Activated naive CD4-positive, alpha-beta T cell treated with anti-CD3 and anti-CD28 coated beads, Interleukin-2, amount 50 U/mL, for 72 hours (primary cell): ENCODE results near the gene HASPIN. TPM values are rescaled to one million over a fixed set of nuclear protein-coding genes. Genes with fewer than 3 reads are reported as not detected.
"Not testable (repeated sequence)": the region's sequence is repeated elsewhere in the genome, so short reads cannot be mapped to it uniquely, and the experiment has no call there.

ENCODE experiments used
- ATAC-seq, 2 donors: fragments of 150-1000 bp; cut with Tn5 transposase; 2 replicates each; pipeline ENCODE4 v1.10.0; 2021; ENCODE audit warnings: mild to moderate bottlenecking in 2 of 2, moderate library complexity in 2 of 2
- DNase-seq, 2 donors: peaks; one replicate each; pipeline ENCODE4 v3.0.0; 2021 to 2022; ENCODE audit warnings: low spot score in 2 of 2
- H3K27ac Mint-ChIP-seq, 2 donors: one replicate each; pipeline ENCODE4 v1.8.0; 2022; ENCODE audit warnings: mild to moderate bottlenecking in 2 of 2, mixed read lengths in 2 of 2
- H3K36me3 Mint-ChIP-seq, 2 donors: one replicate each; pipeline ENCODE4 v1.8.0; 2022; ENCODE audit warnings: mixed read lengths in 2 of 2
- H3K9me3 Mint-ChIP-seq, 2 donors: one replicate each; pipeline ENCODE4 v1.8.0; 2022; ENCODE audit warnings: mixed read lengths in 2 of 2
- total RNA-seq, 2 donors: library from RNA; stranded (reverse); gene quantifications; one replicate each; pipeline ENCODE4 v1.2.3, GENCODE V29; 2022

Gene HASPIN
- total RNA-seq, 2 donors from 2014 or later = 24.0 to 26.6 TPM

DNA sequence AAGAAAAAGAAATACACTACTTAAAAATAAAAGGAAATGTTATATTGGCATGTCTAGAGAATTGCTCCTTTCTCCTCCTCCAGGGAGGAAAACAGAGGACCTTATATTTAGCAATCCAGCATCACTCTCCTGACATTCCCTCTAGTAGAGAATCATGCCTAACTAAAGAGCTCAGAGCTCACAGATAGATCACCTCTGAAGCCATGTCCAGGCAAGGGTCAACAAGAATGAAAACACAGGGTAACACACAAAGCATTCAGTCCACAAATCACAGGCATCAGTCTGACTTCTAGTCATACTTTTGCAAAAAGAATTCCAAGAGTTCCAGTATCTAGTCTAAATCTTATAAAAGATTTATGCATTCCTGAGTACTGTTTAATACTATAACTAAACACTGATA, 4.4 kb upstream of the HASPIN start:
- ATAC-seq (no peak), DNase-seq (no peak)
- Mint-ChIP-seq H3K36me3 (peaks cover 55 to 78% of the 10 kb centered on the region in 2 donors), H3K27ac (peak overlapping the region in 1 of 2 donors; percentile 12), H3K9me3 (no peaks in the 10 kb centered on the region)

GRCh38 chr17:3722716-3723115, 987 bp upstream of the HASPIN start:
- H3K36me3 Mint-ChIP-seq = peaks cover 53 to 87% of the 10 kb centered on the region in 2 donors
- ATAC-seq (no peak), DNase-seq (no peak)
- H3K27ac Mint-ChIP-seq = peak overlapping the region; percentile 91
- H3K9me3 Mint-ChIP-seq = no peaks in the 10 kb centered on the region

- peak; percentile 1 for ATAC-seq
- Mint-ChIP-seq H3K27ac (peak overlapping the region; percentile 91), H3K9me3 (no peaks in the 10 kb centered on the region), H3K36me3 (peaks cover 52 to 86% of the 10 kb centered on the region in 2 donors)
- DNase-seq = no peak
These were observed 531 bp upstream of the HASPIN start for GRCh38 chr17:3723188-3723555.

DNA sequence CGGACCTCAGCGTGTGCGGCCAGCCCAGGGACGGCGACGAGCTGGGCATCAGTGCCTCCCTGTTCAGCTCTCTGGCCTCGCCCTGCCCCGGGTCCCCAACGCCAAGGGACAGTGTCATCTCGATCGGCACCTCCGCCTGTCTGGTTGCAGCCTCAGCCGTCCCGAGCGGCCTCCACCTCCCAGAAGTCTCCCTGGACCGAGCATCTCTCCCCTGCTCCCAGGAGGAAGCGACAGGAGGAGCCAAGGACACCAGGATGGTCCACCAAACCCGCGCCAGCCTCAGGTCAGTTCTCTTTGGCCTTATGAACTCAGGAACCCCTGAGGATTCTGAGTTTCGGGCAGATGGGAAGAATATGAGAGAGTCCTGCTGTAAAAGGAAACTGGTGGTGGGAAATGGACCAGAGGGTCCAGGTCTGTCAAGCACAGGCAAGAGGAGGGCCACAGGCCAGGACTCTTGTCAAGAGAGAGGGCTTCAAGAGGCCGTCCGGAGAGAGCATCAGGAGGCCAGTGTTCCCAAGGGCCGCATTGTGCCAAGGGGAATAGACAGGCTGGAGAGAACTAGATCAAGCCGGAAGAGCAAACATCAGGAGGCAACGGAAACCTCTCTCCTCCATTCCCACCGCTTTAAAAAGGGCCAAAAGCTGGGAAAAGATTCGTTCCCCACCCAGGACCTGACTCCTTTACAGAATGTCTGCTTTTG, 825 bp downstream of the HASPIN start:
- ATAC-seq (peak in 1 of 2 donors; percentile 3), DNase-seq (no peak)

GRCh38 chr17:3727041-3727440, 3.3 kb downstream of the HASPIN start:
- ATAC-seq = no peak
- no peaks in the 10 kb centered on the region for H3K9me3 Mint-ChIP-seq
- DNase-seq = no peak
- H3K36me3 Mint-ChIP-seq = peaks cover 36 to 56% of the 10 kb centered on the region in 2 donors
- peak overlapping the region in 1 of 2 donors; percentile 33 for H3K27ac Mint-ChIP-seq

More for the DNA sequence above, 825 bp downstream of the HASPIN start:
- peak overlapping the region; percentile 91 to 97 for H3K27ac Mint-ChIP-seq
- no peaks in the 10 kb centered on the region for H3K9me3 Mint-ChIP-seq
- H3K36me3 Mint-ChIP-seq = peaks cover 52 to 80% of the 10 kb centered on the region in 2 donors

DNA sequence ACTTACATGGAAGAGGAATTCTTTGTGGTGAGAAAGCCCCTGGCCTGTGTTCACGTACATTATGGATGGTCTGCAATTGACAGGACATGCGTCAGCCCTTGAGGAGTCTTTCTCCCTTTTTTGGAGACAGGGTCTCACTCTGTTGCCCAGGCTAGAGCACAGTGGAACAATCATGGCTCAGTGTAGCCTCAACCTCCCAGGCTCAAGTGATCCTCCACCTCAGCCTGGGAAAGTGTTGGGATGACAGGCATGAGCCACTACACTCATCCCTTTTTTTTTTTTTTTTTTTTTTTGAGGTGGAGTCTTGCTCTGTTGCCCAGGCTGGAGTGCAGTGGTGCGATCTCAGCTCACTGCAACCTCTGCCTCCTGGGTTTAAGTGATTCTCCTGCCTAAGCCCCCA, 4.4 kb downstream of the HASPIN start:
- H3K27ac Mint-ChIP-seq = peak overlapping the region in 1 of 2 donors; percentile 30
- not testable (repeated sequence) for ATAC-seq, H3K9me3 Mint-ChIP-seq, DNase-seq
- H3K36me3 Mint-ChIP-seq = peaks cover 26 to 45% of the 10 kb centered on the region in 2 donors

DNA sequence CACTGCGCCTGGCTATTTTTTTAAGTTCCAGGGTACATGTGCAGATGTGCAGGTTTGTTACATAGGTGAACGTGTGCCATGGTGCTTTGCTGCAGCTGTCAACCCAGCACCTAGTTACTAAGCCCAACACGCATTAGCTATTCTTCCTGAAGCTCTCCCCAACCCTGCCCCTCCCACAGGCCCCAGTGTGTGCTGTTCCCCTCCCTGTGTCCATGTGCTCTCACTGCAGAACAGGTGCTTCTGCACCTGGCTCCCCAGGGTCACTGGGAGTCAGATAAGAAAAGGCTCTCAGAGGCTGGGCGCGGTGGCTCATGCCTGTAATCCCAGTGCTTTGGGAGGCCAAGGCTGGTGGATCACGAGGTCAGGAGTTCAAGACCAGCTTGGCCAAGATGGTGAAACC, 6.2 kb downstream of the HASPIN start:
- DNase-seq = no peak
- no peak for ATAC-seq
- no peak overlapping the region for H3K27ac Mint-ChIP-seq
- H3K9me3 Mint-ChIP-seq = no peaks in the 10 kb centered on the region
- H3K36me3 Mint-ChIP-seq = peaks cover 13 to 35% of the 10 kb centered on the region in 2 donors

GRCh38 chr17:3730881-3731429, 7.3 kb downstream of the HASPIN start:
- H3K36me3 Mint-ChIP-seq = peaks cover 3 to 24% of the 10 kb centered on the region in 2 donors
- no peaks in the 10 kb centered on the region for H3K9me3 Mint-ChIP-seq
- ATAC-seq = no peak
- DNase-seq = no peak
- no peak overlapping the region for H3K27ac Mint-ChIP-seq

- Mint-ChIP-seq H3K9me3 (no peaks in the 10 kb centered on the region), H3K27ac (no peak overlapping the region), H3K36me3 (peaks cover 0 to 15% of the 10 kb centered on the region in 2 donors)
- DNase-seq (no peak), ATAC-seq (no peak)
These were observed 8.5 kb downstream of the HASPIN start for GRCh38 chr17:3732210-3732621.

DNA sequence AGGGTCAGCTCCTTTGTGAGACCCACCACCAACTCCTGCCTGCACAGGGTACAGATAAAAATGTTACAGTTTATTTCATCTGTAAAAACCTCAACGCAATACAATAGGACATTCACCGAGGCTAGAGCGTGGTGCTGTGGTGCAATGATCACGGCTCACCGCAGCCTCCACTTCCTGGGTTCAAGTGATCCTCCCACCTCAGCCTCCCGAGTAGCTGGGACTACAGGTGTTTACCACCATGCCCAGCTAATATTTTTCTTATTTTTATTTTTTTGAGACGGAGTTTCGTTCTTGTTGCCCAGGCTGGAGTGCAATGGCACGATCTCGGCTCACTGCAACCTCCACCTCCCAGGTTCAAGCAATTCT, 11.2 kb downstream of the HASPIN start:
- DNase-seq, ATAC-seq, H3K27ac Mint-ChIP-seq: not testable (repeated sequence)

DNA sequence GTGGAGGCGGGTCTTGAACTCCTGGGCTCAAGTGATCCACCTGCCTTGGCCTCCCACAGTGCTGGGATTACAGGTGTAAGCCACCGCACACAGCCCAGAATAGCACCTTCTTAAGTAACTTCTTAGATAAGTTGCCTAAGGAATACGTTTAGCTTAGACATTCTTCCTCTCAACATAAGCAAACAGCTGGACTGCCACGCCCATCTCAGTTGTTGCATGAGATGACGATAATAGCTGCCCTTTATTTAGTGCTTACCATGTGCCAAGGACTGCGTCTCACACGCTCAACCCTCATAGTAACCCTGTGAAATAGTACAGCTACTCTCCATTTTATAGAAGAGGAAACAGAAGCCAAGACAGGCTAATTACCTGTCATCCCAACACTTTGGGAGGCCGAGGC, 11.8 kb downstream of the HASPIN start:
- ATAC-seq (no peak), DNase-seq (no peak)
- Mint-ChIP-seq H3K36me3 (no peaks in the 10 kb centered on the region), H3K27ac (no peak overlapping the region), H3K9me3 (no peaks in the 10 kb centered on the region)

More for the DNA sequence above, 11.2 kb downstream of the HASPIN start:
- not testable (repeated sequence) for H3K9me3 Mint-ChIP-seq, H3K36me3 Mint-ChIP-seq

DNA sequence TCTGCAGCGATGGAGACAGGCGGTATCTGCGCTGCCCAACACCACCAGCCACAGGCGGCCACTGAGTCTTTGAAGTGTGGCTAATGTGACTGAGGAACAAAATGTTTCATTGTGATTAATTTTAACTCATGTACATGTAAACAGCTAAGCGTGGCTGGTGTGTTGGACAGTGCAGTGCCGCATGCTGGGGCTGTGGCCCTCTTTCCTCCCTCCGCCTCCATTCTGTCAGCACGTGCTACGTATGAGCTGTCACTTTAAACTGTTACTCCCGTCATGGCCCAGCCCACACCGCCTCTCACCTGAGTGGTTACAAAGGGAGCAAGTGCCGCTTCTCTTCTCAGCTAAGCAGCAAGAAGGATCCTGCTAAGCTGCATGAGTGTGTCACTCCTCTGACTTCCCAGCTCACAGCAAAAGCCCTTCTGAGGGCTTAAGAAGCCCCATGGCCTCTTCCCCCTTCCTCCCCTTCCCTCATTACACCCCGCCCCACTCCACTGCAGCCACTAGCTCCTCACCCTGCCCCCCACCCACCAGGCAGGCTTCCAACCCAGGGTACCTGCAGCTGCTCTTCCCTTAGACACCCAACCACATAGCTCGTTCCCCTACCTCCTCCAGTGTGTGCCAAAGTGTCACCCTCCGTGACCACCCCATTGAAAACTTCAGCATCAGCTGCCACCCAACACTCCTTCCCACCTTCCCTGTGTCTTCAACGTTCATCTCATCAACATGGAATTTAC, 15.0 kb downstream of the HASPIN start:
- peak; percentile 81 to 85 for ATAC-seq
- no peaks in the 10 kb centered on the region for H3K9me3 Mint-ChIP-seq
- H3K36me3 Mint-ChIP-seq = no peaks in the 10 kb centered on the region
- DNase-seq = peak; percentile 62 to 69
- H3K27ac Mint-ChIP-seq = peak overlapping the region in 1 of 2 donors; percentile 28

DNA sequence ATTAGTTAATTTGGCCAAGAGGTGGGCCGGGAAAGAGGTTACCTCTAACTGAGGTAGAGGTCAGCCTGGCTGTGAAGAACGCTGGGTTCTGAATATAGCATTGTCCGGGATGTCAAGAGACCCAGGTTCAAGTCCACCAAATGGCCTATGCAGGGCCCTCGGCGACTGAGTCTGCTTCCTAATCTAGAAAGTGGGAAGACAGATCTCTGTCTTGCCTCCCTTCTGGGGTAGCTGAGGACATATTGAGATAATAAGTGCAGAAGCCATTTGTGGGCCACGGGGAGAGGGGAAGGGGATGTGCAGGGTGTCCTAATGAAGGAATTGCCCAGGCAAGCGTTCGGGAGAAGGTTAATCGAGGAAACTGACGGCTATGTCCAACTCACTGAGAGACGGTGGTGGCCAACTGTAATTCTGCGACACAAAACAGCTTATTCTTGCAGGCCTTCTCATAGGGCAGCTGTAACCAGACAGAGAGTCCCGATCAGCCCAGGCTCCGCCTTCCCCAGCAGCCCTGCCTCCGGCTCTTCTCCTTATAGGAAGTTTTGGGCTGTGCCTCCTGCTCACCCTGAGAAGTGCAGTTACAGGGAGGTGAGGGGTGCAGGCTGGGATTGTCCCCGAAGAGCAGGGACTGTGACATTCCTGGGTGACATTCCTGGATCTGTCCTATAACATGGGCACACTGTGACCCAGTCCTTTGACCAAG, 15.9 kb downstream of the HASPIN start:
- DNase-seq = no peak
- Mint-ChIP-seq H3K36me3 (no peaks in the 10 kb centered on the region), H3K27ac (peak overlapping the region in 1 of 2 donors; percentile 73), H3K9me3 (no peaks in the 10 kb centered on the region)
- no peak for ATAC-seq

GRCh38 chr17:3740611-3741073, 16.9 kb downstream of the HASPIN start:
- Mint-ChIP-seq H3K27ac (peak overlapping the region in 1 of 2 donors; percentile 73), H3K36me3 (no peaks in the 10 kb centered on the region), H3K9me3 (no peaks in the 10 kb centered on the region)
- peak; percentile 49 to 65 for ATAC-seq
- peak; percentile 41 to 63 for DNase-seq

DNA sequence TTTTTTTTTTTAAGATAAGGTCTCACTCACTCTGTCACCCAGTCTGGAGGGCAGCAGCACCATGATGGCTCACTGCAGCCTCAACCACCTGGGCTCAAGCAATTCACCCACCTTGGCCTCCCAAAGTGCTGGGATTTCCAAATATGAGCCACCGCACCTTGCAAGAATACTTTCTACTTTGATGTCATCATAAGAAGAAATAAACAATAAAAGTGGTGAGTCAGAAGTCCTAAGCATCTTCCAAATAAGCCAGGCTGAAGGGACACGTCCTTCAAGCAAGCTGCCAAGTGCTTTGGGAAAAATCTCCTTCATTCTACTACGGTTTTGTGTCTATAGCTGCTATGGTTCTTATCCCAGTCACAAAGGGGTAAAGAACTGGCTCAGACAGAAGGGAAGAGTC, 20.3 kb downstream of the HASPIN start:
- no peak for DNase-seq
- H3K27ac Mint-ChIP-seq = no peak overlapping the region
- H3K36me3 Mint-ChIP-seq = no peaks in the 10 kb centered on the region
- ATAC-seq = no peak
- no peaks in the 10 kb centered on the region for H3K9me3 Mint-ChIP-seq

- Mint-ChIP-seq H3K36me3 (no peaks in the 10 kb centered on the region), H3K9me3 (no peaks in the 10 kb centered on the region)
- no peak for ATAC-seq
These were observed 21.4 kb downstream of the HASPIN start for GRCh38 chr17:3745071-3745470.

DNA sequence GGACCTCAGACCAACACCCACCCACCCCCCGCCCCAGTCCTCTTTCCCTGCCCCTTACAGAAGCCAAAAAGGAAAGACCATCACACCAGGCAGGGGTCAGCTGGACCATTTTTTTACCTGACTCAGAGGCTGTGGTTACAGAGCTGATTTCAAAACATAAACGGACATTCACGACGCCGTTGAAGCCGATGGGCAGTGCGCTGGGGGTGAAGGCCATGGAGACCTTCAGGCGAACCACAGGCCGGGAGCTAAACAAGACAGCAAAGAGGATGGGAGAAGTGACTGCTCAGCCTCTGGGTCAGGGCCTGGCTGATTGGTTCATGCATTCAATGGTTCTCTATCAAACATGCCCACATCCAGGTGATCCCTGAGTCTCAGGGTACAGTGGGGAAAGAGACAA, 24.1 kb downstream of the HASPIN start:
- H3K36me3 Mint-ChIP-seq = no peaks in the 10 kb centered on the region
- H3K27ac Mint-ChIP-seq = peak overlapping the region in 1 of 2 donors; percentile 43
- no peaks in the 10 kb centered on the region for H3K9me3 Mint-ChIP-seq
- DNase-seq = no peak
- no peak for ATAC-seq

More at GRCh38 chr17:3745071-3745470, 21.4 kb downstream of the HASPIN start:
- H3K27ac Mint-ChIP-seq = no peak overlapping the region
- no peak for DNase-seq
